Measurements from ENCODE around the gene SLC22A2. TPM values are rescaled to one million over a fixed set of nuclear protein-coding genes. Genes with fewer than 3 reads are reported as not detected.

SLC22A2 gene
- total RNA-seq, 2 donors from 2014 or later = not detected

DNA sequence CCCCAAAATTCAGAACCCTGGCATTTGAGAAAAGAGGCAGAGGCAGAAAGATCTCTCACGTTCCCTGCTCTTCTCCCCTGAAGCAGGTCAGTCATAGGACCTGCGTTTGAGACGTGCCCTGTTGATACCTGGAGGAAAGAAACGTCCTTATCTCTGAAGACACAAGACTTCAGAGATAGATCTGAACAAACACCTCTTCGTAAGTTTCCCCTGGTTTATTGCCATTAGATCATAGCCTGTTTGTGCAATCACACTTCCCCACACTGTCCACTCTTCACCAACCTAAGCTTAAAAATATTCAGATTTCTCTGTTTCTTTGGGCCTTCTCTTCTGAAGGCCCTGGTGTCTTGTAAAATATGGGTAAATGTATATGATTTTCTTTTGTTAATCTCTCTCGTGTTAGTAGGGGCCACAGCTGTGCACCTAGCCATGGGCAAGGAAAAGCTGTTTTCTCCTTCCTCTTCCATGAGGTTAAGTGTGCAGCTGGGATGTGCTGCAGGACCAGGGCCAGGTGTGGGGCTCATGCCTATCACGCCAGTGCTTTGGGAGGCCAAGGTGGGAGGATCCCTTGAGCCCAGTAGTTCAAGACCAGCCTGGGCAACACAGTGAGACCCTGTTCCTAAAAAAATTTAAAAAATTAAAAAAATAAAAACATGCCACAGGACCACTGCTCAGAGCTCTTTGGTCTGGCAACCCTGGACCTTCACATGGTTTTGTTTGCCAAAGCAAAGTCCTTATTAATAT is 4.7 kb upstream of the SLC22A2 start:
- intact Hi-C loops (cut with DNase I) = no loop called here
- no peaks in the 10 kb centered on the region for H3K9me3 ChIP-seq
- TF ChIP-seq CTCF (IDR thresholded peaks at IDR 0.05) = no peak
- no peak for TF ChIP-seq POLR2A (IDR thresholded peaks at IDR 0.05)
- no peak for TF ChIP-seq POLR2AphosphoS5 (IDR thresholded peaks at IDR 0.05)

GRCh38 chr6:160261991-160262680 is 3.5 kb upstream of the SLC22A2 start:
- TF ChIP-seq POLR2A (IDR thresholded peaks at IDR 0.05) (no peak), CTCF (IDR thresholded peaks at IDR 0.05) (no peak), POLR2AphosphoS5 (IDR thresholded peaks at IDR 0.05) (no peak)
- Histone ChIP-seq H3K9me3 (no peaks in the 10 kb centered on the region), H3K4me1 (replicated peaks) (no peaks in the 10 kb centered on the region), H3K4me3 (no peak overlapping the region), H3K27me3 (replicated peaks; ENCODE audit: insufficient read depth) (no peaks in the 10 kb centered on the region), H3K27ac (no peak overlapping the region), H3K36me3 (no peaks in the 10 kb centered on the region)
- no peak for DNase-seq (ENCODE audit: low spot score)
- intact Hi-C loops (cut with DNase I) = no loop called here
- 88% methylated on average over 7 of the region's 7 CpGs for WGBS

More for the DNA sequence above, 4.7 kb upstream of the SLC22A2 start:
- H3K4me1 ChIP-seq (replicated peaks) = no peaks in the 10 kb centered on the region
- 76% methylated on average over 7 of the region's 7 CpGs for WGBS
- no peak overlapping the region for H3K27ac ChIP-seq
- H3K27me3 ChIP-seq (replicated peaks; ENCODE audit: insufficient read depth) = no peaks in the 10 kb centered on the region
- H3K36me3 ChIP-seq = no peaks in the 10 kb centered on the region
- H3K4me3 ChIP-seq = no peak overlapping the region
- no peak for DNase-seq (ENCODE audit: low spot score)

- Histone ChIP-seq H3K9me3 (no peaks in the 10 kb centered on the region), H3K4me3 (no peak overlapping the region), H3K4me1 (replicated peaks) (no peaks in the 10 kb centered on the region), H3K27ac (no peak overlapping the region), H3K36me3 (no peaks in the 10 kb centered on the region), H3K27me3 (replicated peaks; ENCODE audit: insufficient read depth) (no peaks in the 10 kb centered on the region)
- TF ChIP-seq POLR2AphosphoS5 (IDR thresholded peaks at IDR 0.05) = no peak
- TF ChIP-seq CTCF (IDR thresholded peaks at IDR 0.05) = no peak
- no peak for TF ChIP-seq POLR2A (IDR thresholded peaks at IDR 0.05)
- WGBS = 57% methylated on average over 6 of the region's 6 CpGs
- no peak for DNase-seq (ENCODE audit: low spot score)
- intact Hi-C loops (cut with DNase I) = no loop called here
These were observed 2.3 kb upstream of the SLC22A2 start for GRCh38 chr6:160260803-160261450.

GRCh38 chr6:160260367-160260766 is 1.7 kb upstream of the SLC22A2 start:
- DNase-seq (ENCODE audit: low spot score) = no peak
- H3K4me1 ChIP-seq (replicated peaks) = no peaks in the 10 kb centered on the region
- H3K27me3 ChIP-seq (replicated peaks; ENCODE audit: insufficient read depth) = no peaks in the 10 kb centered on the region
- no peaks in the 10 kb centered on the region for H3K36me3 ChIP-seq
- H3K4me3 ChIP-seq = no peak overlapping the region
- 78% methylated on average over 14 of the region's 14 CpGs for WGBS
- H3K9me3 ChIP-seq = no peaks in the 10 kb centered on the region
- H3K27ac ChIP-seq = no peak overlapping the region
- TF ChIP-seq POLR2A (IDR thresholded peaks at IDR 0.05) (no peak), POLR2AphosphoS5 (IDR thresholded peaks at IDR 0.05) (no peak), CTCF (IDR thresholded peaks at IDR 0.05) (no peak)
- intact Hi-C loops (cut with DNase I) = no loop called here
